Liver (tissue), 9 donors: ENCODE results near the gene CDH19. TPM values are rescaled to one million over a fixed set of nuclear protein-coding genes. Genes with fewer than 3 reads are reported as not detected.

Source experiments
- DNase-seq: peaks from one replicate; pipeline ENCODE4 v3.0.0-alpha.2; 2017; ENCODE audit warnings: low spot score
- H3K27ac ChIP-seq, 2 donors: one replicate each; pipeline ENCODE4 v1.7.0; 2013; ENCODE audit warnings: inconsistent platforms in 2 of 2, low read length in 2 of 2, control low read depth in 1 of 2, low read depth in 1 of 2, mild to moderate bottlenecking in 1 of 2
- H3K27me3 ChIP-seq, 4 donors: one replicate each; pipeline versions ENCODE4 v1.6.1 to v1.7.0; 2013; ENCODE audit warnings: low read length in 3 of 4, inconsistent platforms in 1 of 4, mild to moderate bottlenecking in 1 of 4, moderate library complexity in 1 of 4; ENCODE audit not compliant: control insufficient read depth in 4 of 4, insufficient read depth in 4 of 4
- H3K36me3 ChIP-seq, 4 donors: one replicate each; pipeline versions ENCODE4 v1.6.1 to v1.7.0; 2013; ENCODE audit warnings: low read length in 3 of 4, mild to moderate bottlenecking in 3 of 4, low read depth in 1 of 4, moderate library complexity in 1 of 4; ENCODE audit not compliant: control insufficient read depth in 4 of 4, insufficient read depth in 3 of 4
- H3K4me1 ChIP-seq, 4 donors: one replicate each; pipeline versions ENCODE4 v1.6.1 to v1.7.0; 2013; ENCODE audit warnings: low read length in 3 of 4, mild to moderate bottlenecking in 3 of 4, moderate library complexity in 1 of 4; ENCODE audit not compliant: control insufficient read depth in 4 of 4, insufficient read depth in 4 of 4
- H3K4me3 ChIP-seq, 3 donors: one replicate each; pipeline versions ENCODE4 v1.6.1 to v1.7.0; 2013; ENCODE audit warnings: low read length in 3 of 3, control low read depth in 1 of 3, low read depth in 1 of 3, mild to moderate bottlenecking in 1 of 3
- H3K9ac ChIP-seq, 2 donors: one replicate each; pipeline ENCODE4 v1.7.0; 2013; ENCODE audit warnings: low read length in 2 of 2, mild to moderate bottlenecking in 2 of 2, moderate library complexity in 2 of 2, control low read depth in 1 of 2, low read depth in 1 of 2
- H3K9me3 ChIP-seq, 4 donors: one replicate each; pipeline versions ENCODE4 v1.6.1 to v1.7.0; 2013; ENCODE audit warnings: low read length in 3 of 4; ENCODE audit not compliant: control insufficient read depth in 4 of 4
- CTCF ChIP-seq: fragments of 150-350 bp; IDR thresholded peaks from 2 replicates; pipeline ENCODE4 v1.5.1; 2017; ENCODE audit warnings: improper control_type of control experiment, low read depth, low read length; ENCODE audit not compliant: missing input control
- EGR1 ChIP-seq, 2 donors: IDR thresholded peaks; 2 replicates each; pipeline ENCODE4 v1.6.1; 2016 to 2018; ENCODE audit warnings: antibody characterized with exemption in 2 of 2, low read depth in 2 of 2
- FOXA1 ChIP-seq: IDR thresholded peaks from 2 replicates; pipeline ENCODE4 v1.6.1; 2016; ENCODE audit warnings: antibody characterized with exemption
- FOXA2 ChIP-seq: IDR thresholded peaks from 2 replicates; pipeline ENCODE4 v1.6.1; 2016; ENCODE audit warnings: antibody characterized with exemption
- GABPA ChIP-seq, 2 donors: IDR thresholded peaks in 1 of 2; conservative IDR thresholded peaks in 1 of 2; 2 replicates each; pipeline ENCODE4 v1.6.1; 2016; ENCODE audit warnings: antibody characterized with exemption in 2 of 2, mild to moderate bottlenecking in 1 of 2, moderate library complexity in 1 of 2
- HNF4A ChIP-seq, 2 donors: conservative IDR thresholded peaks; 2 replicates each; pipeline ENCODE4 v1.6.1; 2016; ENCODE audit warnings: antibody characterized with exemption in 2 of 2, mild to moderate bottlenecking in 2 of 2
- HNF4G ChIP-seq: IDR thresholded peaks from 2 replicates; pipeline ENCODE4 v1.6.1; 2016; ENCODE audit warnings: antibody characterized with exemption
- MAX ChIP-seq: IDR thresholded peaks from 2 replicates; pipeline ENCODE4 v1.6.1; 2016; ENCODE audit warnings: antibody characterized with exemption
- NR2F2 ChIP-seq: IDR thresholded peaks from 2 replicates; pipeline ENCODE4 v1.6.1; 2016; ENCODE audit warnings: antibody characterized with exemption
- RAD21 ChIP-seq, 2 donors: IDR thresholded peaks; 2 replicates each; pipeline ENCODE4 v1.6.1; 2016; ENCODE audit warnings: antibody characterized with exemption in 2 of 2, mild to moderate bottlenecking in 2 of 2
- RXRA ChIP-seq, 2 donors: IDR thresholded peaks; 2 replicates each; pipeline ENCODE4 v1.6.1; 2017 to 2018; ENCODE audit warnings: antibody characterized with exemption in 2 of 2, mild to moderate bottlenecking in 1 of 2
- SP1 ChIP-seq: IDR thresholded peaks from 2 replicates; pipeline ENCODE4 v1.6.1; 2018; ENCODE audit warnings: antibody characterized with exemption, mild to moderate bottlenecking
- TAF1 ChIP-seq: conservative IDR thresholded peaks from 2 replicates; pipeline ENCODE4 v1.6.1; 2016; ENCODE audit warnings: antibody characterized with exemption, mild to moderate bottlenecking
- YY1 ChIP-seq: IDR thresholded peaks from 2 replicates; pipeline ENCODE4 v1.6.1; 2016; ENCODE audit warnings: antibody characterized with exemption, mild to moderate bottlenecking
- WGBS: extraction: QIAGEN DNeasy Blood & Tissue Kit; methylation state at CpG from one replicate; pipeline ENCODE4 v1.1.7; 2013; 5-methylcytosine and 5-hydroxymethylcytosine counted together
- polyA plus RNA-seq, 2 donors: library from polyadenylated mRNA; stranded (reverse) in 1 of 2; unstranded in 1 of 2; fragments of 200-250 nt in 1 of 2; fragments of >200 nt in 1 of 2; fragmentation: Nextera tagmentation in 1 of 2; extraction: Ambion mirVana in 1 of 2; gene quantifications; one replicate each; pipeline versions ENCODE4 v1.2.1 to v1.2.3, GENCODE V29; 2013 to 2015
- total RNA-seq, 2 donors: library from RNA; depleted of rRNA; stranded (reverse); fragments of >200 nt; gene quantifications; one replicate each; pipeline ENCODE4 v1.2.3, GENCODE V29; 2014
- TF ChIP-seq, protein P1 (sequence below): IDR thresholded peaks from 2 replicates; pipeline ENCODE4 v1.6.1; 2016; ENCODE audit warnings: antibody characterized with exemption
- TF ChIP-seq, protein P2 (sequence below): IDR thresholded peaks from 2 replicates; pipeline ENCODE4 v1.6.1; 2016; ENCODE audit warnings: antibody characterized with exemption, mild to moderate bottlenecking
- donor health status: healthy.
- donor health status: healthy.
- donor health status: healthy.
- donor health status: healthy.
- donor health status: healthy.

Gene CDH19
- total and polyA plus RNA-seq, 4 donors, result 0.65 to 8.0 (median 1.5) TPM

GRCh38 chr18:66564236-66564635, 39.7 kb downstream of the CDH19 start:
- Histone ChIP-seq H3K27ac (no peak overlapping the region), H3K27me3 (no peaks in the 10 kb centered on the region), H3K4me3 (no peak overlapping the region), H3K4me1 (no peaks in the 10 kb centered on the region), H3K9ac (no peak overlapping the region), H3K9me3 (no peaks in the 10 kb centered on the region), H3K36me3 (no peaks in the 10 kb centered on the region)
- DNase-seq, result no peak
- TF ChIP-seq CTCF (no peak), GABPA (IDR thresholded peaks at IDR 0.05 in 1 of 2, conservative IDR thresholded peaks at IDR 0.05 in 1 of 2) (no peak), RAD21 (IDR thresholded peaks at IDR 0.05) (no peak), SP1 (no peak), FOXA2 (no peak), FOXA1 (no peak), TAF1 (no peak), NR2F2 (no peak), HNF4G (no peak), YY1 (no peak), HNF4A (conservative IDR thresholded peaks at IDR 0.05) (no peak)
- TF ChIP-seq, protein P1, sequence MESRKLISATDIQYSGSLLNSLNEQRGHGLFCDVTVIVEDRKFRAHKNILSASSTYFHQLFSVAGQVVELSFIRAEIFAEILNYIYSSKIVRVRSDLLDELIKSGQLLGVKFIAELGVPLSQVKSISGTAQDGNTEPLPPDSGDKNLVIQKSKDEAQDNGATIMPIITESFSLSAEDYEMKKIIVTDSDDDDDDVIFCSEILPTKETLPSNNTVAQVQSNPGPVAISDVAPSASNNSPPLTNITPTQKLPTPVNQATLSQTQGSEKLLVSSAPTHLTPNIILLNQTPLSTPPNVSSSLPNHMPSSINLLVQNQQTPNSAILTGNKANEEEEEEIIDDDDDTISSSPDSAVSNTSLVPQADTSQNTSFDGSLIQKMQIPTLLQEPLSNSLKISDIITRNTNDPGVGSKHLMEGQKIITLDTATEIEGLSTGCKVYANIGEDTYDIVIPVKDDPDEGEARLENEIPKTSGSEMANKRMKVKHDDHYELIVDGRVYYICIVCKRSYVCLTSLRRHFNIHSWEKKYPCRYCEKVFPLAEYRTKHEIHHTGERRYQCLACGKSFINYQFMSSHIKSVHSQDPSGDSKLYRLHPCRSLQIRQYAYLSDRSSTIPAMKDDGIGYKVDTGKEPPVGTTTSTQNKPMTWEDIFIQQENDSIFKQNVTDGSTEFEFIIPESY, result no peak

DNA sequence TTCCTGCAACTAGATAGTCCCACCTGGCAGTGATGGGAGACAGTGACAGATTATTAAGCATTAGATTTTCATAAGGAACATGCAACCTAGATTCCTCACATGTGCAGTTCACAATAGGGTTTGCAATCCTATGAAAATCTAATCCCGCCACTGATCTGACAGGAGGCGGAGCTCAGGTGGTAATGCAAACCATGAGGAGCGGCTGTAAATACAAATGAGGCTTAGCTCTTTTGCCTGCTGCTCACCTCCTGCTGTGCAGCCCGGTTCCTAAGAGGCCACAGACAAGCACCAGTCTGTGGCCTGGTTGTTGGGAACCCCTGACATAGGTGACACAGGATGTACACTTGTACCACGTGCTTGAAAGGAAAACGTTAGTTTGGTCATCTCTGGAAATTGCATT, 41.6 kb downstream of the CDH19 start:
- Histone ChIP-seq H3K4me3 (no peak overlapping the region), H3K27ac (no peak overlapping the region), H3K9ac (no peak overlapping the region), H3K9me3 (no peaks in the 10 kb centered on the region), H3K4me1 (no peaks in the 10 kb centered on the region), H3K27me3 (no peaks in the 10 kb centered on the region), H3K36me3 (no peaks in the 10 kb centered on the region)
- no peak for DNase-seq
- WGBS, result 80% methylated on average over 6 of the region's 6 CpGs
- TF ChIP-seq, protein P1, result no peak
- TF ChIP-seq FOXA2, result no peak
- no peak for TF ChIP-seq HNF4G
- no peak for TF ChIP-seq NR2F2
- TF ChIP-seq MAX, result no peak
- TF ChIP-seq HNF4A (conservative IDR thresholded peaks at IDR 0.05), result no peak
- no peak for TF ChIP-seq TAF1
- TF ChIP-seq, protein P2, sequence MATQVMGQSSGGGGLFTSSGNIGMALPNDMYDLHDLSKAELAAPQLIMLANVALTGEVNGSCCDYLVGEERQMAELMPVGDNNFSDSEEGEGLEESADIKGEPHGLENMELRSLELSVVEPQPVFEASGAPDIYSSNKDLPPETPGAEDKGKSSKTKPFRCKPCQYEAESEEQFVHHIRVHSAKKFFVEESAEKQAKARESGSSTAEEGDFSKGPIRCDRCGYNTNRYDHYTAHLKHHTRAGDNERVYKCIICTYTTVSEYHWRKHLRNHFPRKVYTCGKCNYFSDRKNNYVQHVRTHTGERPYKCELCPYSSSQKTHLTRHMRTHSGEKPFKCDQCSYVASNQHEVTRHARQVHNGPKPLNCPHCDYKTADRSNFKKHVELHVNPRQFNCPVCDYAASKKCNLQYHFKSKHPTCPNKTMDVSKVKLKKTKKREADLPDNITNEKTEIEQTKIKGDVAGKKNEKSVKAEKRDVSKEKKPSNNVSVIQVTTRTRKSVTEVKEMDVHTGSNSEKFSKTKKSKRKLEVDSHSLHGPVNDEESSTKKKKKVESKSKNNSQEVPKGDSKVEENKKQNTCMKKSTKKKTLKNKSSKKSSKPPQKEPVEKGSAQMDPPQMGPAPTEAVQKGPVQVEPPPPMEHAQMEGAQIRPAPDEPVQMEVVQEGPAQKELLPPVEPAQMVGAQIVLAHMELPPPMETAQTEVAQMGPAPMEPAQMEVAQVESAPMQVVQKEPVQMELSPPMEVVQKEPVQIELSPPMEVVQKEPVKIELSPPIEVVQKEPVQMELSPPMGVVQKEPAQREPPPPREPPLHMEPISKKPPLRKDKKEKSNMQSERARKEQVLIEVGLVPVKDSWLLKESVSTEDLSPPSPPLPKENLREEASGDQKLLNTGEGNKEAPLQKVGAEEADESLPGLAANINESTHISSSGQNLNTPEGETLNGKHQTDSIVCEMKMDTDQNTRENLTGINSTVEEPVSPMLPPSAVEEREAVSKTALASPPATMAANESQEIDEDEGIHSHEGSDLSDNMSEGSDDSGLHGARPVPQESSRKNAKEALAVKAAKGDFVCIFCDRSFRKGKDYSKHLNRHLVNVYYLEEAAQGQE, result no peak
- no peak for TF ChIP-seq FOXA1
- no peak for TF ChIP-seq YY1
- no peak for TF ChIP-seq EGR1 (IDR thresholded peaks at IDR 0.05; ENCODE audit: low read depth in 2 of 2)
- no peak for TF ChIP-seq GABPA (IDR thresholded peaks at IDR 0.05 in 1 of 2, conservative IDR thresholded peaks at IDR 0.05 in 1 of 2)
- TF ChIP-seq CTCF, result no peak
- no peak for TF ChIP-seq RXRA (IDR thresholded peaks at IDR 0.05)
- no peak for TF ChIP-seq RAD21 (IDR thresholded peaks at IDR 0.05)
